Keratinocyte (primary cell): ENCODE data around the gene DECR2. TPM values are rescaled to one million over a fixed set of nuclear protein-coding genes. Genes with fewer than 3 reads are reported as not detected.

Experiments used
- DNase-seq: peaks from one replicate; pipeline ENCODE4 v3.0.0-alpha.2; 2011; ENCODE audit warnings: low read depth, missing footprints, low spot score
- FAIRE-seq: peaks from 2 replicates; lab custom pipeline; 2011; peaks lifted over from hg19 to GRCh38; lab: Jason Lieb, UNC
- H2AFZ ChIP-seq: 2 replicates; pipeline ENCODE4 v1.6.0; 2012; ENCODE audit warnings: low read length, control low read depth, inconsistent platforms; ENCODE audit not compliant: control insufficient read depth
- H3K27ac ChIP-seq: 2 replicates; pipeline ENCODE4 v1.5.1; 2011; ENCODE audit warnings: low read length; ENCODE audit not compliant: control insufficient read depth, insufficient read depth
- H3K27me3 ChIP-seq: 3 replicates; pipeline ENCODE4 v1.6.0; 2011; ENCODE audit warnings: low read length; ENCODE audit not compliant: control insufficient read depth, insufficient read depth; ENCODE audit errors: extremely low read depth
- H3K36me3 ChIP-seq, 2 experiments: 2 replicates in 1 of 2; 3 replicates in 1 of 2; pipeline ENCODE4 v1.5.1; 2011; ENCODE audit warnings: low read length in 2 of 2, mild to moderate bottlenecking in 1 of 2; ENCODE audit not compliant: control insufficient read depth in 2 of 2, insufficient read depth in 2 of 2; ENCODE audit errors: extremely low read depth in 1 of 2
- H3K4me1 ChIP-seq: 3 replicates; pipeline ENCODE4 v1.5.1; 2011; ENCODE audit warnings: low read length; ENCODE audit not compliant: control insufficient read depth, insufficient read depth; ENCODE audit errors: extremely low read depth
- H3K4me2 ChIP-seq: 3 replicates; pipeline ENCODE4 v1.6.0; 2011; ENCODE audit warnings: low read depth, low read length; ENCODE audit not compliant: control insufficient read depth, insufficient read depth; ENCODE audit errors: extremely low read depth
- H3K4me3 ChIP-seq, 3 experiments: fragments of 200-600 bp in 1 of 3; sonication (generic) in 1 of 3; 2 replicates in 2 of 3; 3 replicates in 1 of 3; pipeline ENCODE4 v1.5.1; 2011 to 2016; ENCODE audit warnings: low read length in 3 of 3, mild to moderate bottlenecking in 3 of 3, control low read depth in 2 of 3, inconsistent platforms in 1 of 3, low read depth in 1 of 3, mixed read lengths in 1 of 3, mixed run types in 1 of 3, moderate library complexity in 1 of 3; ENCODE audit not compliant: control insufficient read depth in 2 of 3, insufficient read depth in 2 of 3; ENCODE audit errors: extremely low read depth in 1 of 3
- H3K79me2 ChIP-seq: 2 replicates; pipeline ENCODE4 v1.6.0; 2012; ENCODE audit warnings: low read length; ENCODE audit not compliant: control insufficient read depth, insufficient read depth
- H3K9ac ChIP-seq: 3 replicates; pipeline ENCODE4 v1.6.0; 2011; ENCODE audit warnings: low read length; ENCODE audit not compliant: control insufficient read depth, insufficient read depth; ENCODE audit errors: extremely low read depth
- H3K9me1 ChIP-seq: 3 replicates; pipeline ENCODE4 v1.6.0; 2011; ENCODE audit warnings: low read length; ENCODE audit not compliant: control insufficient read depth, insufficient read depth; ENCODE audit errors: extremely low read depth
- H3K9me3 ChIP-seq: 2 replicates; pipeline ENCODE4 v1.5.1; 2012; ENCODE audit warnings: low read depth, low read length; ENCODE audit not compliant: control insufficient read depth
- H4K20me1 ChIP-seq: 3 replicates; pipeline ENCODE4 v1.6.0; 2011; ENCODE audit warnings: low read length; ENCODE audit not compliant: control insufficient read depth, insufficient read depth; ENCODE audit errors: extremely low read depth
- CTCF ChIP-seq, 3 experiments: IDR thresholded peaks in 1 of 3; conservative IDR thresholded peaks in 1 of 3; optimal IDR thresholded peaks in 1 of 3; 2 replicates in 2 of 3; 3 replicates in 1 of 3; pipeline versions ENCODE3 to v1.5.1; 2011; ENCODE audit warnings: low read length in 3 of 3, mild to moderate bottlenecking in 3 of 3, moderate library complexity in 2 of 3, control low read depth in 1 of 3, inconsistent platforms in 1 of 3; ENCODE audit not compliant: insufficient read depth in 2 of 3; ENCODE audit errors: extremely low read depth in 1 of 3
- EZH2 ChIP-seq: IDR thresholded peaks from one replicate; pipeline ENCODE4 v1.6.1; 2012; ENCODE audit warnings: inconsistent platforms, mild to moderate bottlenecking, low read length, moderate library complexity
- dilution Hi-C: fragments of 300-500 bp; cut with MboI; formaldehyde crosslinking; loops from one replicate; pipeline ENCODE4 v1.7.0; 2020; ENCODE audit warnings: low sequenced_read_pairs; ENCODE audit not compliant: extremely low pct_ligation_motif_present
- polyA plus RNA-seq, 5 experiments: library from polyadenylated mRNA; depleted of rRNA in 3 of 5; stranded (reverse) in 3 of 5; stranded (forward) in 1 of 5; unstranded in 1 of 5; fragments of >200 nt; gene quantifications; 1 replicate in 1 of 5; 2 replicates in 3 of 5; 3 replicates in 1 of 5; pipeline versions ENCODE4 v1.2.1 to v1.2.3, GENCODE V29; 2011 to 2012; ENCODE audit warnings: missing spikeins in 2 of 5, low read depth in 1 of 5, low replicate concordance in 1 of 5

The DECR2 gene
- polyA plus RNA-seq, 1 donor (not counting 4 experiments of a cell fraction or from before 2014, with no cell fraction given): 14.2 TPM

DNA sequence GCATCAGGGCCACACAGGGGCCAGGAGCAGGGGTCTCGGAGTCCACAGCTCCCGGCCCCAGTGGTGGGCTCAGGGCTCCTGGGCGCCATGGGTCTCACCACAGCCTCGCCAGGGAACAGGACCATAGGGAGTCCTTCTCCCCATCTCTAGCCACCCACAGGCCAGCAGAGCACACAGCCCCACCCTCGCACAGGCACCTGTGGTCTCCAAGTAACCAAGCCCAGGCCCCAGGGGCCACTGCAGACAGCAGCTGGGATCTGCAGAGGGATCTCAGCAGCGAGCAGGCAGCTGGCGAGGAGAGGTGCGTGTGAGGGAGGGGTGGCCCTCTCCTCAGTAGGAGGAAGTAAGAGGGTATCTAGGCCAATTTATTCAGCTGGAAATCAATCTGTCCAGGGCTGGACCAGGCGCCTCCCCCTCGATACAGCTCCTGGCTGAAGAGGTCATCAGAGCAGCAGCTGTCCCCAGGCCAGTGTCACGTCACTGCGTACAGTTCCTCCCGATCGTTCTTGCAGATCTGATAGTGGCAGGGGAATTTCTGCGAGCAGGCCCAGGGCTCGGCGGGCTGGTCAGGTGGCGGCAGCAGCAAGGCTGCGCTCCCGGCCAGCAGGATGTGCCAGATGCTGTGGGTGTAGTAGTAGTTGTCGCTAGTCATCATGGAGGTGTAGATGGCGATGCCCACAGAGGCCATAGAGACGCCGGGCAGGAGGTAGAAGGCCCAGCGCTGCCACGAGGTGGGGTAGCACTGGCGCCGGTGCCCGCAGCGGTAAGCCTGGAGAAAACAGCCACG, 30.0 kb upstream of the DECR2 start:
- Histone ChIP-seq H3K79me2 (peaks cover 6% of the 10 kb centered on the region), H3K4me2 (no peak overlapping the region), H3K9ac (no peak overlapping the region), H3K9me3 (no peaks in the 10 kb centered on the region), H3K9me1 (no peaks in the 10 kb centered on the region), H3K4me3 (no peak overlapping the region), H2AFZ (no peak overlapping the region), H3K4me1 (peaks cover 12% of the 10 kb centered on the region), H3K36me3 (peaks cover 11 to 29% of the 10 kb centered on the region in 2 experiments), H3K27me3 (no peaks in the 10 kb centered on the region), H4K20me1 (peaks cover 2% of the 10 kb centered on the region), H3K27ac (no peak overlapping the region)
- dilution Hi-C loops: no loop called here
- no peak for FAIRE-seq
- DNase-seq: no peak
- TF ChIP-seq CTCF (optimal IDR thresholded peaks at IDR 0.05 in 1 of 3, IDR thresholded peaks at IDR 0.05 in 1 of 3, conservative IDR thresholded peaks at IDR 0.05 in 1 of 3; ENCODE audit: extremely low read depth in 1 of 3, insufficient read depth in 2 of 3, low read length in 3 of 3): no peak
- TF ChIP-seq EZH2: no peak

DNA sequence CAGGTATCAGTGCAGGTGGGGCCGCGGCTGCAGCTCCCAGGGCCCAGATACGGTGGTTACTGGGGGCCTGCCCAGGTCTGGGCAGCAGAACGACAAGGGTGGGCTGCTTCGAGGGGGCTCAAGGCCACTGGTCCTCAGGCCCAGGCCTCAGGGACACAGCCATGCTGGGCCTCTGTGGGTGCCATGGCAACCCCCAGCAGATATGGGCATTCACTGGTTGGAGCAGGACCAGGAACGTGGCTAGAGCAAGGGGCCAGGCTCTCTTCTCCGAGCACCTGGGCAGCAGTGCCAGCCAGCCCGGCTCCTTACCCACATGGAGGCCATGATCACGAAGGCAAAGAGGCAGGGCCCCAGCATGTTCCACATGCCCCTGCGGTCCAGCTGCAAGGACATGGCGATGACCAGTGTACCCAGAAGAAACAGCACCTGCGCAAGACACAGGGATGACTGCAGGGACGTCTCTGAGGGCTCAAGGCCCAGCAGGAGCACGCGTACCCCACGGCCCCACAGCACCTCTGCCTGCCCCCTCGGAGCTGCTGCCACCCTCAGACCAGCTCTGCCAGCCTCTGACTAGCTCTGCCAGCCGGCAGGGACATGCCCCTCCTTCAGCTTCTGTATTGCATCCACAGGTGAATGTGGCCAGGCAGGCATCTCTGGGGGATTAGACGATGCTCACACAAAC, 29.2 kb upstream of the DECR2 start:
- no peak for FAIRE-seq
- Histone ChIP-seq H2AFZ (no peak overlapping the region), H3K27me3 (no peaks in the 10 kb centered on the region), H3K9me3 (no peaks in the 10 kb centered on the region), H3K79me2 (peaks cover 6% of the 10 kb centered on the region), H4K20me1 (peaks cover 2% of the 10 kb centered on the region), H3K9me1 (no peaks in the 10 kb centered on the region), H3K27ac (no peak overlapping the region), H3K4me2 (no peak overlapping the region), H3K36me3 (peaks cover 11 to 33% of the 10 kb centered on the region in 2 experiments), H3K9ac (no peak overlapping the region), H3K4me3 (no peak overlapping the region), H3K4me1 (peaks cover 12% of the 10 kb centered on the region)
- no peak for DNase-seq
- TF ChIP-seq CTCF (optimal IDR thresholded peaks at IDR 0.05 in 1 of 3, IDR thresholded peaks at IDR 0.05 in 1 of 3, conservative IDR thresholded peaks at IDR 0.05 in 1 of 3; ENCODE audit: extremely low read depth in 1 of 3, insufficient read depth in 2 of 3, low read length in 3 of 3) (no peak), EZH2 (no peak)
- dilution Hi-C loops: no loop called here
